Cortex of kidney (tissue), 1 donor: ENCODE data around the gene OTOA.
"Not testable (repeated sequence)": the region's sequence is repeated elsewhere in the genome, so short reads cannot be mapped to it uniquely, and the experiment has no call there.

ENCODE experiments used
- DNase-seq: peaks from one replicate; lab custom pipeline; 2025; lab: John Stamatoyannopoulos, UW

OTOA gene

DNA sequence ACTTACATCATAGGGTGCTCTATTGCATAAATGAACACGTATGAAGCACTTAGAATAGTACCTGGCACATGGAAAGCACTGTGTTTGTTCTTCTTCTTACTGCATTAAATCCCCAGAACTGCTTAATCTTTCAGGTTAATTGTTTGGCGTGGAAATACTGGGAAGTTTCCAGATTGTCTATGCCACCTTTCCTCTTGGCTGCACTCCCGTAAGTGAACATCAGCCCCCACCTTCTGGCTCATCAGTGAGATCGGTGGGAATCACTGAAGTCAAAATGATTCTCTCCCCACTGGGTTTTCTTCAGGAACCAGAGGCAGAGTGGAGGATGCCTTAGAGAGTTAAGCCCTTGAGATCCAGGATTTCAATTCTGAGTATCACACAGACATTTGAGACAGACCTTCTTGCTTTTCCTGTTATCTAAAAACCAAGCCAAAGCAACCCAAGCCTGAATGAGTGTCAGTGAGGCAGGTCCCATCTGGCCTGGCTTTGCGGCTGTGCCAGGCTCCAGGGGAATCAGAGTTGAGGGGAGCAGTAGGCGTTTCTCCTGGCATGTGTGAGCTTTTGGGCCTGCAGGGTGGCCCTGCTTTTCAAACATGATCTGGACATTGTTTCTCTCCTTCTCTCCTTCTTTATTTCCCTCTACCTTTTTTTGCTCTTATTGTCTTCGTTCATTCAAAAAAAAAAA, 59.1 kb downstream of the OTOA start:
- no peak for DNase-seq

DNA sequence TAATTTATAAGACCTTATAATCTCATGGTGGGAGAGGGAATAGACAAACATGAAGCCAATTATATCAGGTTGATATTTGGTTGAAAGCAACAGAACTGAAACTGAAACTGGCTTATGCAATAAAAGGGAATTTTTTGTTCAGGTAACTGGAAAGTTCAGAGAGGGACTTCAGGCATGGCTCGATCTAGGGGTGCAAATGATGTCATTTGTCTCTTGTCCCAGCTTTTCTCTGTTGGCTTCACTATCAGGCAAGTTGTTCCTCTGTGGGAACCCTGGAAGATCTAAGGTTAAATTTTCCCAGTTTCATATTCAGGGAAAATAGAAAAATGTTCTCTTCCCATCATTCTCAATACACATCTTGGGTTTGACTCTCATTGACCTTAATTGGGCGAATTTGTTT, 59.8 kb downstream of the OTOA start:
- DNase-seq, result no peak

DNA sequence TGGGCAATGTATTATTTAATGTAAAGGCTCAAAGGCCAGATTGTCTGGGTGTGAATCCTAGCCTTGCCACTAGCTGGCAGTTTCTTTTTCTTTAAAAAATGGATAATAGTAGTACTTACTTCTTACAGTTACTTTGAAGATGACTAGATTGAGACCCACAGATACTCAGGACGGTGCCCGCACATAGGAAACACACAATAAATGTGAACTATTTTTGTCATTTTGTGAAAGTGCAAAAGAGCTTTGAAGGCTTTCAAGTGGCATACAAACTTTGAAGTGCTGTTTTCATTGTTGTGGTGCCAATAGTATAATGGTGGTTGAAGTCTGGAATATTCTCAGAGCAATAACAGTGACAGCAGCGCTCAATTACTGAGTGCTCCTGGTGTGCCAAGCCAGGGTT, 63.6 kb downstream of the OTOA start:
- no peak for DNase-seq

DNA sequence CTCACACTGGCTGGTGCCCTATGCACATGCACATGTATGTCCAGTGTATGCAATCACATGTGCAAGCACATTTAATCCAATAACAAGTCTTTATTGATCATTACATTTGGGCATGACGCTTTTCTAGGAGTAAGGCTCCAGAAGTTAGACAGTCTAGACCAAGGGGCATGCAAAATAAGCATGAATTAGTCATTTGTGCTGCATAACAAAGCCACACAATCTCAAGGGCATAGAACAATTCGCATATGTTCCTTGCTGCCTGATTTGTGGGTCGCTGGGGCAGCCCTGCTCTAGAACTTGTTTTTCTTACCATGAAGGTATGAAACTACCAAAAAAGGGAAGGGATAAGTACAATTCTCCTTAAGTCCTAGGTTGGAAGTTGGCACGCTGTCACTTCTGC, 67.5 kb downstream of the OTOA start:
- not testable (repeated sequence) for DNase-seq

DNA sequence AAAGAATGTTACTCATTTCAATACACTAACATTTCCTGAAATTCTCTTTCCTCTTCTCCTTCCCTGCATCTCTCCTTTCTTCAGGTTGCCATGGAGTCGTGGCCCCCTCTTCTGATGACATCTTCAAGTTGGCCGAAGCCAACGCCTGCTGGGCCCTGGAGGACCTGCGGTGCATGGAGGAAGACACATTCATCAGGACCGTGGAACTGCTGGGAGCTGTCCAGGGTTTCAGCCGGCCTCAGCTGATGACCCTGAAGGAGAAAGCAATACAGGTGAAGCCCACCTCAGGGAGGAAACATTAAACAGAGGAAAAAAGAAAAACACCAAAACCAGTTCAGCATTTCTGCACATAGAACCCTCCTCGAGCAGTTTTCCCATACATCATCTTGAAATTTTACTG, 76.9 kb downstream of the OTOA start:
- not testable (repeated sequence) for DNase-seq

DNA sequence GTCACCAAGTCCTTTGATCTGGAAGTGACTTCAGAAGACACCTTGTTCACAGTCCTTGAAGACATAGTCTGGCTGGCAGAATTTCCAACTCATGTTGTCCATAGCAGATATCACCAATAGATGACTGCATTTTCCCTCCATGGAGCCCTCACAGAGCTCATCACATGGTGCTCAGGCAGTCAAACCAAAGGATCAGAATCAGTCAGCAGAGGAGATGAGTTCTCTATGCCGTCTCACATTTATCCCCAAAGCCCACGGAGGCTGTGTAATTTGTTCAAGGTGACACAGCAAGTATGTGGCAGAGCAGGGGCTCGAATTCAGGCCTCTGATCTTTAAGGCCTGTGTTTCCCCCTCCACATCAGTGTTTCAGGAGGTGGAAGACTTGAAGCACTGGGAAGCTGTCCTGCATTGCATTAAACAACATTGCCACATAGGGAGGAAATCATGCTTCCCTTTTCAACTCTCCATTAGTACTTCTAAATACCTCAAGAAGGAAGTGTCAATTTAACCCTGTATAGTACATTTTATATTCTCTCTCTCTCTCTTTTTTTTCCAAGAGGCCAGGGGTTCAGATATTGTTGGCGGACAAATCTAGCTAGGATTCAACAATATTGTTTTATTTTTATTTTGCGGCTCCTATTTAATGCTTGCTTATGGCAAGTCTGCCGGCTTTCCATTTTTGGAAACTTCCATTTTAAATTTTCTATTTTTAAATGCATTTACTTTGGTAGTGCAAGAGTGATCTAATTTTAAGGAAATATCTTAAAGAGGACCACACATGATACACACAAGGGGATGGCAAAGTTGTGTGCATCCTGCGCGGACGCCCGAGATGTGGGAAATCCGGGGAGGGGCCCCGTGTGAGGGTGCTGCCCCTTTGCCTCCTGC, 92.7 kb downstream of the OTOA start:
- not testable (repeated sequence) for DNase-seq

DNA sequence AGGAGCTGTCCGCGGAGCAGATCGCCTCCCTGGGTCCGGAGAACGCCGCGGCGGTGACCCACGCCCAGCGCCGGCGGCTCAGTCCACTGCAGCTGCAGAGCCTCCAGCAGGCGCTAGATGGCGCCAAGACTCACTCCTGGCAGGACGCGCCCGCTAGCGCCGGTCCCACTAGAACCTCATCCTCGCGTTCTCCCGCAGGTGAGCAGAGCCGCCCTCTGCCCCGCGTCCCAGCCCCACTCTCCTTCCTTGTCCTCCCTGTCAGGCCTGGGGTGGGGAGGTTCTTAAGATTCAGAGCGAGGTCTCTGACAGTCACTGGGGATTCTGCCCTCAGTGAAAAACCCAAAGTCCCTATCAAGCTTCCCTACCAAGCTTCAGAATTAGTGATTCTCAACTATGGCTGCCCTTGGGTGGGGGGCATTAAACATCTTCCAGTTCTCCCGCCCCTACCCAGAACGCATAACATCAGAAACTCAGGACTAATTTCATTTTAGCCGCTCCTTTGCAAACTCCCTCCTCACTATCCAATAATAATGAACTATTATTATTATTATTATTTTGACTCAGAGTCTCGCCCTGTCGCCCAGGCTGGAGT, 93.4 kb downstream of the OTOA start:
- not testable (repeated sequence) for DNase-seq

DNA sequence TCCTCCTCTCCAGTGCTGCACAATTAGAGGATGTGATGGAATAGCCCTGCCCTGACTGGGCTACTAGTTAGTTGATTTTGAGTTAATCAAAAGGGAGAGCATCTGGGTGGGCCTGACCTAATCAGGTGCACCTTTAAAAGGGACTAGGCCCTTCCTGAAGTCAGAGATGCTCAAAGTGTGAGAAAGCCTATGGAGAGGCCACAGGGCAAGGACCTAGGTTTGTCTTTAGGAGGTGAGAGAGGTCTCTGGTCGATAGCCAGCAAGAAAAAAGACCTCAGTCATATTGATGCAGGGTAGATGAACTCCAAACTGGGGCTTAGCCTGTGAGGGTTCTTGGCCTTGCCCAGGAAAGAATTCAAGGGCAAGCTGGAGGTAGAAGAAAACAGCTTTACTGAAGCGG, 104.5 kb downstream of the OTOA start:
- not testable (repeated sequence) for DNase-seq

DNA sequence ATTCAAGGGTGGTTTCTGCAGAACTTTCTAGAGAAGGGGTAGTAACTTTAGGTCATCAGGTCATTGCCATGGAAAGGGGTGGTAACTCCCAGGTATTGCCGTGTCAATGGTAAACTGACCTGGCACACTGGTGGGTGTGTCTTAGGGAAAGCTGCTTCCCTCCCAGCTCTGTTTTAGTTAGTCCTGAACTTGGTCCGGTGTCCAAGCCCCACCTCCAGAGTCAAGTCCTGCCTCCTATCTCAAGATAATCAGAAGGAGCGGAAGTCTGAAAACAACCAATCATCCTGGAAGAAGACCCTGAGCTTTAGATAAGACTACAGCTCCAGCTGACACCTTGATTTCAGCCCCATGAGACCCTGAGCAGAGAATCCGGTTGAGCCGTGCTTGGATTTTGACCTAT, 105.0 kb downstream of the OTOA start:
- DNase-seq, result not testable (repeated sequence)

DNA sequence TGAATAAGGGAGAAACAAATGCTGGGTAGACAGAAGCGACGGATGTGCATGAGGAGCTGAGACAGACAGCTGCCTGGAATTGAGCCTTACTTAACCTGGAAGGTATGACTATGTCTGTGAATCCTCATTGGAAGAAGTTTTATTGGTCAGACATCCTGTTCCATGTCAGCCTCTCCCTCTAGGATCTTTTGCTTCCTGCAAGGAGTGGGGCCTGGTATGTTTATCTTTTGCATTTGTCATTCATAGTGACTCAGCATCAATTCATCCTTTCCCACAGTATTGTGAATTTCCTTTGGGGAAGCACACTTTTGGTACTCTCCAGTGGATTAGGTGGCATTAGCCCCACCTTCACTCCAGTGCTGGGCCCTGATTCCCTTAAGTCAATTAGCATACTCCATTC, 105.5 kb downstream of the OTOA start:
- DNase-seq, result not testable (repeated sequence)

DNA sequence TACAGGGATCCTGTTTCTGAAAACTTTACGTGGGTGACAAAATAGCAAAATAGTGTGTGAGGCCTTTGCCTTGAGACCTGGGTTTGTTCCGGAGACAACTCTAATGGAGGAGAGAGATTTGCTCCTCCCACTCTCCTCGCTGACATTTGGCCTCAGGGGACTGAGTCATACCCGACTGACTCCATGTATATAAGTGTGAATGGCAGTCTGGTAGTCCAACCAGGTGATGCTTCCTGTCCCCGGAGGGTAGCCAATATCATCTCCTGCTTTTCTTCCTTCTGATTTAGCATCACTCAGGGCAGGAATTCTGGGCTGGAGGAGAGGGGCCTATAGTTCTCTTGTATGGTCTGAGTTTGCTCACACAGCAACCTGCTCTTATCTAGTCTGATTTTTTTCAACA, 106.8 kb downstream of the OTOA start:
- DNase-seq, result not testable (repeated sequence)

DNA sequence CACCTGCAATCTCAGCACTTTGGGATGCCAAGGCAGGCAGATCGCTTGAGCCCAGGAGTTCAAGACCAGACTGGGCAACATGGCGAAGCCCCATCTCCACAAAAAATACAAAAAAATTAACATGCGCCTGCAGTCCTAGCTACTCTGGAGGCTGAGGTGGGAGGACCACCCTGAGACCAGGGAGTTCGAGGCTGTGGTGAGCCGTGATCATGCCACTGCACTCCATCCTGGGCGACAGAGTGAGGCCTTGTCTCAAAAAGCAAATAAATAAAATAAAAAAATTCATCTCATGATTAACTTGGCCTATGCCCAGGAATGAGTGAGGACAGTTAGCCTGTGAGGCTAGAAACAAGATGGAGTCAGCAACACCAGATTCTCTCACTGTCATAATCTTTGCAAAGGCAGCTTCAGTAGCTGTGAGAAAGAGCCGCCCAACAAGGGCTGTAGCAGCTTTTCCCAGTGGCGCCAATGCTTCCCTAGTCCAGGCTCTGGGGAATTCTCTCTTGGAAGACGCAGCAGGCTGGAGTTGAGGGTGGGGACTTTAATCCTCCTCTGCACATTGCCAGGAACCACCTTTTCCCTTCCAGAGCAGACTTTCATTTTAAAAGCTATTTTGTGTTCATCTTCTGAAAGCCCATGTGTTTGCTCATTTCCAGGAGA, 108.9 kb downstream of the OTOA start:
- not testable (repeated sequence) for DNase-seq

DNA sequence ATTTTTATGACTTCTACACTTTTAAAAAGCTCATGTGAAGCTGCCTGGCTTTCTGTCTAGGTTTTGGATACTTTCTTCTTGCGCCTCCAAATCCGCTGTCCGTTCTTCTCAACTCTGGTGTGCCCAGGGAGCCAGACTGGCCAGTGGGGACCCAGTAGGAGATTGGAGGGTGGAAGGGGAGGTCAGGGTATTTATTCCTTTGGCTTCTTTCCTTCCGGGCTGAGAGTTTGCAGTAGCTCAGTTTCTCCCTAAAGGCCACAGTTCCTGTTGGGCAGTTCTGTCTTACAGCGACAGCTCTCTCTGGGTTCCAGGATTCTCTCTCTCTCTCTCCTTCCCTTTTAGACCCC, 109.4 kb downstream of the OTOA start:
- DNase-seq, result not testable (repeated sequence)

DNA sequence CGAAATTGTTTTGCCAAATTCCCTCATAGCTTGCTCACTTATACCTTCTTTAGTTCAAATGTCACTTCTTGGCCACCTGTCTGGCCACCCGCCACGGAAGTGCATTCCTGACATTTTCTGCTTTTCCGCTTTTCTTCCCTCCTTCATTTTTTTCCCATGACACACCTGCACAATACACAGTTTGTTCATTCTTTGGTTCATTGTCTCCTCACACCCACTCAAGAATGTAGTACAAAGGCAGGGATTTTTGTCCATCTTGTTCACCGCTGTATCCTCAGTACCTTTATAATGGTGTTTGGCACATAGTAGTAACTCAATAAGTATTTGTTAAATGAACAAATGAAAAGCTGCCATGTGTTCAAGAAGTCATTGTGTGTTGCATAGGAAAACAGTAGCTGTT, 116.8 kb downstream of the OTOA start:
- not testable (repeated sequence) for DNase-seq

DNA sequence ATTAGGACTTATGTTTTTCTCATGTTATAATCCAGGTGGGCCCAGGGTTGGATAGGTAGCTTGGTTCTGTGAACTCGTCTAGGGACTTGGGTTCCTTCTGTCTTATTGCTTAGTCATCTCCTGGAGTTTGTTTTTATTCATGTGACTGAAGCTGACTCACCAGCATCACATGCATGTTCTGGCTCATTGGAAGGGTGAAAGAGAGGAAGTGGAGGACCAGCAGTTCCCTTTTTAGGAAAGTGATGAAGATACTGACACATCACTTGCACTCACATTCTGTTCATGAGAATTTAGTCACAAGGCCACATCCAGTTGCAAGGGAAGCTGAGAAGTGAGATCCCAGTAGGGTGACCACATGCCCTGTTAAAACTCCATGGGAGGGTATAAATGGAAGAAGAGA, 126.7 kb downstream of the OTOA start:
- DNase-seq, result not testable (repeated sequence)

DNA sequence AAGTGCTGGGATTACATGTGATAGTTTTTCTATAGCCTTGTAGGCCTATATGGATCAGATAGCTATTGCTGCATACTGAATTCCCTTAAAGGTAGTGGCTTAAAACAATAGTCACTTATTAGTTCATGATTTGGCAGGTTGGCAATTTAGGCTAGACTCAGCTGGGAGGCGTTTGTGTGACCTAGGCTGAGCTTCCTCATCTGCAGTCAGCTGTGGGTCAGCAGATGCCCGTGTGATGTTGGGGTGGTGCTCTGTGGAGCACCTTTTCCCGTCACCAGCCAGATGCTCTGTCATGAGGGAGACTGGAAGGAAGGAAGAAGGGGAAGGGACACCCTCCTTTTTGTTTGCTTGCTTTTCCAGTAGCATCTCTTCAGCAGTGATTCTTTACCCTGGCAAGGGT, 129.5 kb downstream of the OTOA start:
- DNase-seq, result not testable (repeated sequence)

DNA sequence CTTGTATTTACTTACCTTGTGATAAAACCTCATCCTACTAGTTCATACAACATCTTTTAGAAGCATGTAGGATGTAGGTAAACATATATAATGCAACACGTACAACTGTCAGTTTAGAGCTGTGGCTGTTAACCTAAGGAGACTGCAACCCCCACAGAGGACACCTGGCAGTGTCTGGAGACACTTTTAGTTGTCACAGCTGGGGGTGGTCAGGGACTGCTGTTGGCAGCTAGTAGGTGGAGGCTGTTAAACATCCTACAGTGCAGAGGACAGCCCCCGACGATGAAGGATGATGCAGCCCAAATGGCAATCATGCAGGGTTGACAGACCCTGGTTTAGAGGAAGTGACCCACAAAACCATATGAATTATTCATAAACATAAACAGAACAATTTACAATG, 134.8 kb downstream of the OTOA start:
- not testable (repeated sequence) for DNase-seq

DNA sequence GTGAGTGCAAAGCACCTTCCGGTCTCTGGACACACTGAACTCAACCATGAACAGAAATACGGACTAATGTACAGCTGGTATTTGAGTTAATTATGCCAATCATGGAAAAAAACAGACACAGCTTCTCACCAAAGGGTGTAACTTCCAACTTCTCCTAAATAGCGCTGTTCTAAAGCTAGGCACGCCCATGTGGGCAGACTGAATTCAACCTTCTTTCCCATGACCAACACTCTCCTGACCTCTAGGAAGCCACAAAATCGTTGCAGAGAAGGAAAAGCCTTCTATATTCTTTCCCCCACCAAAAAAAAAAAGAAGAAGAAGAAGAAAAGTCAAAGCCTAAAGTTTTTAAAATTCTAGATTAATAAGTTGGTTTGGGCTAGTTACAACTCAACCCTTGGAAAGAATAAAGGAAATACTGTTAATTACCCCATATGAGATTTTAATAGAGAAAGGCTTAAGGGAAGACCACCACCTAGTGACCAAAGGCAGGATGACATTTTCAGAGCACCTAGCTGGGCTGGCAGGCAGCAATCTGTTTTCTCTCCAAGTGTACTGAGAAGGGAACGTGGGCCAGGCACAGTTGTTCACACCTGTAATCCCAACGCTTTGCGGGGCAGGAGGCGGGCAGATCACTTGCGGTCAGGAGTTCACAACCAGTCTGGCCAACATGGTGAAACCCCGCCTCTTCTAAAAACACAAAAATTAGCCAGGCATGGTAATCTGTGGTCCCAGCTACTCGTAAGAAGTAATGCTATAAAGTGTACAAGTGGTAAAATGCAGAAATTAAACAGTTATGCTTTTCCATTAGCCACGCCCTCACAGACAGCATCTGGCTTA, 138.0 kb downstream of the OTOA start:
- DNase-seq, result not testable (repeated sequence)

DNA sequence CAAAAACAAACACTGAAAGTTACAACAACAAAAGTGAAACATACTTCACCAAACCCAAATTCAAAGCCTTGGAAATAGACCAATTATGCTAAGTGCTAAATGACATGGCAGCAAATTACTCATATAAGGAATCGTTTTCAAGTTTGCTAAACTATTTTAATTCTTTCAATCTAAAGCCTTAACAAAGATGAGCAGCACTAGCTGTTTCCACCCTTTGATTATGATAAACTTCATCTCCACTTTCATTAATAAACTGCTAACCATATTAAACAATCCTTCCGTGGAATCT, 138.6 kb downstream of the OTOA start:
- not testable (repeated sequence) for DNase-seq
